Measurements from ENCODE around the gene NFKBIE.

The NFKBIE gene

DNA sequence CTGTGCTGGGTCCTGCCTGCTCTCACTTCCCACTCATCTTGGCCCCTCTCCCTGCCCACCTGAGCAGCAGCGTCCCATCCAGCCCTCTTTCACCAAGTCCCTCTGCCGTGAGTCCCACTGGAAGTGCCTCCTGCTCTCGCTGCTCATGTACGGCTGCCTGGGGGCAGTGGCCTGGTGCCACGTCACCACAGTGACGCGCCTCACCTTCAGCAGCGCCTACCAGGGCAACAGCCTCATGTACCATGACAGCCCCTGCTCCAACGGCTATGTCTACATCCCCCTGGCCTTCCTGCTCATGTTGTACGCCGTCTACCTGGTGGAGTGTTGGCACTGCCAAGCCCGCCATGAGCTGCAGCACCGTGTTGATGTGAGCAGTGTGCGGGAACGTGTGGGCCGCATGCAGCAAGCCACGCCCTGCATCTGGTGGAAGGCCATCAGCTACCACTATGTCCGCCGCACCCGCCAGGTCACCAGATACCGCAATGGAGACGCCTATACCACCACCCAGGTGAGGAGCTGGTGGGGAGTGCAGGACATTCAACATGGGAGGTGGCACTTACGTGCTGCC is 7.7 kb upstream of the NFKBIE start:
- DNase-seq (ENCODE audit: low read depth), result no peak

- DNase-seq (ENCODE audit: low read depth), result no peak
Measured at GRCh38 chr6:44272529-44272928, 7.2 kb upstream of the NFKBIE start.

DNA sequence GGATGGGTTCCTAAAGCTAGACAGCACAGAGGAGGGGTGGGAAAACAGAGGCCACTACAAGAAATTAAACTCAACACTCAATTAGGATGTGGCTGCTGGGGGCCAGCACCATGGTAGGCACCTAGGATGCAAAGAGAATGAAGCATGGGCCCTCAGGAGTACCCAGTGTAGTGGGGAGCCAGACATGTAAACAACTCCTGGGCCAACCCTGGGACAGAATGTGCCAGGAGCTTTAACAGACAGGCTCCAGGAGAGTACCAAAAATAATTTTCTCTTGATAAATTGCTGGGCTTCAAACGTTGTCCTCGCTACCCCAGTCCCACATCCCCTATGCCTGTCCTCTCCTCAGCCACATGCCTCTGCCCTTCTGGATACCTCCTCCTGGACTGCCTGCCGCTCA is 6.6 kb upstream of the NFKBIE start:
- no peak for DNase-seq (ENCODE audit: low read depth)

GRCh38 chr6:44271406-44271723 is 6.0 kb upstream of the NFKBIE start:
- DNase-seq (ENCODE audit: low read depth), result no peak

- no peak for DNase-seq (ENCODE audit: low read depth)
Measured at GRCh38 chr6:44270526-44271405, 5.4 kb upstream of the NFKBIE start.

DNA sequence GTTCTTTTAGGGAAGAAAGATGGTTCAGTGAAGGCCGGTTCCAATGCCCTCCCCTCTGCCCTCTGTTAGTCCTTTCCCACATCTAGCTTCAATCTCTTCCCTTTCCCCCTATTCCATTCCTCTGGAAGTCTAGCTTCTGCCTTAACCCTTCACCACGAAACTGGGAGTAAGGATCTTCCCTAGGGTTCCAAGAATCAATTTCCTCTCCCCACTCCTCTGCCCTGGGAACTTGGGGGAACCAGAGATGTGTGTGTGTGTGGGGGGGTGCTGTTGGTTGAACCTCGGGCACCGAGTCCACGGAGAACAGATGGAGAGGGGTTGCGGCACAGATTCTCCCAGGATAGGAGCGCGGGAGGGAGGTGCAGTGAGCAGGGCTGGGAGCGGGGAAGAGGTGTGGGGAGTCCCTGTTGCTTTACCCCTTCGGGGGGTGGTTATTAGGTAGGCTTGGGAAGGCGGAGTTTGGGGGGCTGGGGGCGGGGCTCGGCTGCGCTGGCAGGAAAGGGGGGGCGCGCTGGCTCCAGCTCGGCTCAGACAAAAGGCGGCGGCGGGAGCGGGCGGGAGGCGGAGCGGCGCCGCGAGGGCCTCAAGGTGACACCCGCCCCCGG is 4.7 kb upstream of the NFKBIE start, which contains the start of gene TMEM151B:
Gene TMEM151B, plus strand, starts transcription at position 530 of the 605 bp plus-strand sequence. CDS start 293 bp downstream, outside the sequence.
- no peak for DNase-seq (ENCODE audit: low read depth)

DNA sequence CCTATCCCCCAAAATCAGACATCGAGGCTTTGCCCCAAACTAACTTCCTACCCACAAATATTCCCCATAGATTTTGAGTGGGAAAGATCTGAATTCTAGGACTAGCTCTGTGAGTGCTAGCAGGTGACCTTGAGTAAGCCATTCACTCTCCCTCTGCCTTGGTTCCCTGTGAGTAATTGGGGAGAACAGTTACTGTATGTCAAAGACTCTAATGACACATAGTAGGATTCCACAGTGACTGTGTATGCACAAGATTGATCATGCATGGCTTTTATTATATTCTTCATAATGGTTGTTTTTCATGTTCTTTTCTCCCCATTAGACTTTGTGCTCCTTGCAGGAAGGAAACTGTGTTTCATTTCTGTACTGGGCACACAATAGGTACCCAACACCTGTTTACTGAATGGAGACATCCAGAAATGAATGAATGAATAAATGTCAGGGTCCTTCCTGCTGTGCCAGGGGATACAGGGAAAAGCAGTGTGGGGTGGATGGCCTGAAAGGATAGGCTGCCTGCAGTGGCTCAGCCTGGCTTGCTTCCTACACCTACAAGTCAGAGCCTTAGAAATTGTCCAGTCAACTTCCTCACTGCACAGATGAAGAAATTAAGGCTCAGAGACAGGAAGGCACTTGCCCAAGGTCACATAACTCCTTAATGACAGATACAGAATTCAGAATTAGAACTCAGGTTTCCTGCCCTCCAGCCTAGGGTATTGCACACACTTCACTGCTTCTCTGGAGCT is 4.0 kb upstream of the NFKBIE start:
- no peak for DNase-seq (ENCODE audit: low read depth)

DNA sequence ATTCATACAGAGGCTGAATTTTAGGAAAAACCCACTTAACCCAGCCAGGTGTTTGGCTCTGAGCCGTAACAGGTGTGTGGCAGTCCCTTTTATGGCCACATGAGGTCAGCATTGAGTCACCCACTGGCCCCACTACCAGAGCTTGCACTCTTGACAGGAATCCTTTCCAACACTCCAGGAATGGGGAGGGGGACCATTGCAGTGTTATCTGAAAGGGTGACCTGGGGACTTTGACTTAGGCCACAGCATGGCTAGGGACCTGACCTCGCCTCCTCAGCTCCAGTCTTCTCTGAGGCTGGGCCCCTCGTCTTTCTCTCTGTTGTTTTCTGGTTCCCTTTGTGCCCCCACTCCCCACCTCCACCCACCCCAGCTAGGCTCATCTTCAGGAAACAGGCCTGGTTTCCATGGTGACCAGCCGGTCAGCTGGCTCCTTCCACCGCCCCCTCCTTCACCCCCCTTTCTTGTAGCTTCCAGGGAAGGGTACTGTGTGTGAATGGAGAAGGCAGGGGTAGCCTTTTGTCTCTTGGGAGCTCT is 2.8 kb upstream of the NFKBIE start:
- DNase-seq (ENCODE audit: low read depth), result no peak

DNA sequence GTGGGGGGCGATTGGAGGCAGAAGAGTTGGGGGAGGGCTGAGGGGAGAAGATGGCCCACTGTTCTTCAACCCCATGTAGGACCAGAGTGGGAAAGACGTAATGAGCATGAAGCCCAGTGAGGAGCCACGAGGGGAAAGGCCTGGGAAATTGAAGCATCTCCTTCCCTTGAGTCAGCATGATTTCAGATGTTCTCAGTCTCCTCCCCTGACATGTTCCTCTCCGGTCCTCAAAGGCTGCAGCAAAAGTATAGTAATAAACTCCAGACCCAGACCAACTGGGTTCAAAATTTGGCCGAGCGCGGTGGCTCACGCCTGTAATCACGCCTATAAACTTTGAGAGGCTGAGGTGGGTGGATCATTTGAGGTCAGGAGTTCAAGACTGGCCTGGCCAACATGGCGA is 1.9 kb upstream of the NFKBIE start:
- no peak for DNase-seq (ENCODE audit: low read depth)

DNA sequence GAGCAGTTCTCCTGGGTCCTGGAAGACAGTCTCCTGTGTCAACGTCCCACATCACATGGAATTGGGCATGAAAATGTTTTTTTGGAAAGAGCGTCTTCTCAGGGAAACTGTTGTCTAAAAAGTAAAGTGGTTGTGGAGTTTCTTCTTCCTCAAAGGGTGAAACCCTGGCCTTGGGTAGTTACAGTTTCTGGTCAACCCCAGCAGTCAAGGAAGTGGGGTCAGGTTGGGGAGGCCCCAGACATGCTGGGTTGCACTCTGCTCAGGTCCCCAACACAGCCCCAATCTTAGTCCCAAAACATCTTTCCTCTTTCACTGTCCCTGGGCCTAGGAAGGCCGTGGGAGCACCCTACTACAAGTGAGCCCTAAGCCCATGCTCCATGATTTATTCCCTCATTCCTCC is 996 bp upstream of the NFKBIE start:
- no peak for DNase-seq (ENCODE audit: low read depth)

- no peak for DNase-seq (ENCODE audit: low read depth)
Measured at GRCh38 chr6:44265722-44266233, 427 bp upstream of the NFKBIE start.

DNA sequence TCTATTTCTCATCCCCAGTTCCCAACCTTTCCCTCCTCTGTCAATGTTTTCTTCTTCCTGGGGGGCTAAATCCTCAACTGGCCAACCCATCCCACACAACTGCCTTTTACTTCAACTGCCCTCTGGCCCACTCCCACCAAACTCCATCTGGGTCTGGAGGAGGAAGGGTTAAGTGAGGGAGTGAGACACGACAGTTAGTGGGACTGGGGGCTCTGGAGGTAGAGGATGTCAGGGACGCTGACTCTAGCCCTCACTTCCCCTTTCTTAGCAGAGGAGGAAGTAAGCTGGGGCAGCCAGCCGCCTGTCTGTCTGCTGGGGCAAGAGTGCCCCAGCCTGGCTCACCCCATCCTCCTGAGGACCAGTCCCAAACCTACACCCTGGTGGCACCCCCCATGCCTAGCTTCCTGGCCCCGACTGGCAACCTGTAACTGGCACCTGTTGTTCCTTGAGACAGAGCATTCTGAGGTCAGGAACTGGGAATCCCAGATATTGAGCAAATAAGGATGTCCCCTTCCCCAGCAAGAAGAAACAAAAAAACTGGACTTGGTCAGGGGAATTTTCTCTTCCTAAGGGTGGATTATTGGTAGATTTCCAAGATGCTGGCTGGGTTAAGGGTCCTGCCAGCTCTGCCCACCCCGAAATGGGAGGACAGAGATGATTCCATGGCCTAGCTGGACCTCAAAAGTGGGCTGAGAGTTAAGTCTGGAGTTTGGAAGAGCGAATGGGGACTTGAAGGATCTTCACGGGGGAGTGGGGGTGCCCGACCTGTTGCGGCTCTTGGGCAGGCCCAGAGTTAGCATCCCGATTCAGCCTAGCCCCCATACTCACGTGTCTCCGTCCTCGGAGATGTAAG is 971 bp downstream of the NFKBIE start:
- no peak for DNase-seq (ENCODE audit: low read depth)

DNA sequence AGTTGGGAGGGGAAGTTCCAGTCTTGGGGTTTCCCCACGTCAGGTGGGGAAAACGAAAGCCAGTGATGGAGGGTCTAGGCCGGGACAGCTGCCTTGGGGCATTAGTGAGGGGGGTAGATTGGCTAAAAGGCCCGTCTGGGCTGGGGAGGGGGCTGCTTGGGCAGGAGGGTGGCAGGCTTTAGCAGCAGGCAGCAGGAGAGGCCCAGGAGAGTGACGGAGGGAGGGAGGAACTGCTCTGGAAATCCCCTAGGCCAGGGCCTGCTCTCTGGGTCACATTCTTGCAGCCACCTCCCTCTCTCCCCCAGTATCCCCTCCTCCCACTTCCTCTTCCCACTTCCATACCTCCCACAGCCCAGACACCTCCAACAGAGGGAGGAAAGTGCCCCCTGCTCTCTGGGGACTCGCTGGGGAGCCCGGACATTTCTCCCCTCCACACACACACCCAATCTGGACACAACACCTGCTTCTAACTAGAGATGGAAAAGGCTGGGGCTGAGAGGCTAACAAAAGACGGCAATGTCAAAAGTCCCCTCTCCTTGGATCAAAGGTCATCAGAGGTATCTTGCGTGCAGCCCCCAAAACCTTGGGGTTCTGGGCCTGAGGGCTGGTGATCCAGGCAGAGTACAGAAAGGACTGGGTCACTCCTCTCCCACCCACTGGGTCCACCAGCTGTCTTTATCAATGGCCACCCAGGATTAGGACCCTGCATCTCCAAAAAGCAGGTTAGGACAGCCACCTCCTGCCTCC is 1.8 kb downstream of the NFKBIE start:
- no peak for DNase-seq (ENCODE audit: low read depth)

- DNase-seq (ENCODE audit: low read depth), result no peak
Measured at GRCh38 chr6:44262467-44263353, 2.6 kb downstream of the NFKBIE start.

GRCh38 chr6:44261581-44261980 is 3.8 kb downstream of the NFKBIE start:
- no peak for DNase-seq (ENCODE audit: low read depth)

- DNase-seq (ENCODE audit: low read depth), result no peak
Measured at GRCh38 chr6:44260451-44261297, 4.7 kb downstream of the NFKBIE start.

- DNase-seq (ENCODE audit: low read depth), result no peak
Measured at GRCh38 chr6:44260011-44260410, 5.3 kb downstream of the NFKBIE start.

GRCh38 chr6:44258921-44259320 is 6.4 kb downstream of the NFKBIE start:
- DNase-seq (ENCODE audit: low read depth), result no peak
